ENCODE data around the gene RALGAPA1. TPM values are rescaled to one million over a fixed set of nuclear protein-coding genes. Genes with fewer than 3 reads are reported as not detected.

Gene RALGAPA1
- polyA plus RNA-seq, 1 of the 3 experiments (the other 2 are of a cell fraction): 3.6 TPM

DNA sequence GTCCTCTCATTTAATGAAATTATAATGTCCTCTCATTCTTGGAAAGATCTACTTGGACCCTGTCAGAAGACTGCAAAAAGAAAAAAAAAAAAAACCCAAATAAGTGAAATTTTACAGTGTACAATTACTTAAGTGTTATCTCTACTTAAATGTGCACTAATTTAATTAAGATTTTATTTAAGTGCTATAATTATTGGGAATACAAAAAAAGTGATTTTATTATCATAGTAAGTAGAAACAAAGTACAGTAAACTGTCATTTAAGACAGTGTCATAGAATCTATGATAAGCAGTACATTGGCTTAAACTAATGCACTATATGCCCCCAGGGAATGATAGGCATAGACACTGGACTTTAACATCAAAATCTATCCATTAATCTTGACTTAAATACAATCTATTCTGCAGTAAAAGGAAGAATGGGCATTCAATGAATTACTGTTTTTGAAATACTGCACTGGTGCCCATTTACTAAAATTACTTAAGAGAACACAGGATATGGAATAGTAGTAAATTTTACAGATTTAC lies 251.8 kb downstream of the RALGAPA1 start (continued):
- TF ChIP-seq FOXJ3 (CRISPR knock-in tag; IDR thresholded peaks at IDR 0.05) (peak; percentile 81), RAD21 (IDR thresholded peaks at IDR 0.05; ENCODE audit: low read length) (0 out of 2 replicates have a peak, but pooled peaks have one; percentile 25)
- TF ChIP-seq, protein P1, sequence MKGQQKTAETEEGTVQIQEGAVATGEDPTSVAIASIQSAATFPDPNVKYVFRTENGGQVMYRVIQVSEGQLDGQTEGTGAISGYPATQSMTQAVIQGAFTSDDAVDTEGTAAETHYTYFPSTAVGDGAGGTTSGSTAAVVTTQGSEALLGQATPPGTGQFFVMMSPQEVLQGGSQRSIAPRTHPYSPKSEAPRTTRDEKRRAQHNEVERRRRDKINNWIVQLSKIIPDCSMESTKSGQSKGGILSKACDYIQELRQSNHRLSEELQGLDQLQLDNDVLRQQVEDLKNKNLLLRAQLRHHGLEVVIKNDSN (IDR thresholded peaks at IDR 0.05; ENCODE audit: borderline replicate concordance, low read depth): no peak
- TF ChIP-seq, protein P2, sequence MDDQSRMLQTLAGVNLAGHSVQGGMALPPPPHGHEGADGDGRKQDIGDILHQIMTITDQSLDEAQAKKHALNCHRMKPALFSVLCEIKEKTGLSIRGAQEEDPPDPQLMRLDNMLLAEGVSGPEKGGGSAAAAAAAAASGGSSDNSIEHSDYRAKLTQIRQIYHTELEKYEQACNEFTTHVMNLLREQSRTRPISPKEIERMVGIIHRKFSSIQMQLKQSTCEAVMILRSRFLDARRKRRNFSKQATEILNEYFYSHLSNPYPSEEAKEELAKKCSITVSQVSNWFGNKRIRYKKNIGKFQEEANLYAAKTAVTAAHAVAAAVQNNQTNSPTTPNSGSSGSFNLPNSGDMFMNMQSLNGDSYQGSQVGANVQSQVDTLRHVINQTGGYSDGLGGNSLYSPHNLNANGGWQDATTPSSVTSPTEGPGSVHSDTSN (IDR thresholded peaks at IDR 0.05): no peak
- TF ChIP-seq, protein P3, sequence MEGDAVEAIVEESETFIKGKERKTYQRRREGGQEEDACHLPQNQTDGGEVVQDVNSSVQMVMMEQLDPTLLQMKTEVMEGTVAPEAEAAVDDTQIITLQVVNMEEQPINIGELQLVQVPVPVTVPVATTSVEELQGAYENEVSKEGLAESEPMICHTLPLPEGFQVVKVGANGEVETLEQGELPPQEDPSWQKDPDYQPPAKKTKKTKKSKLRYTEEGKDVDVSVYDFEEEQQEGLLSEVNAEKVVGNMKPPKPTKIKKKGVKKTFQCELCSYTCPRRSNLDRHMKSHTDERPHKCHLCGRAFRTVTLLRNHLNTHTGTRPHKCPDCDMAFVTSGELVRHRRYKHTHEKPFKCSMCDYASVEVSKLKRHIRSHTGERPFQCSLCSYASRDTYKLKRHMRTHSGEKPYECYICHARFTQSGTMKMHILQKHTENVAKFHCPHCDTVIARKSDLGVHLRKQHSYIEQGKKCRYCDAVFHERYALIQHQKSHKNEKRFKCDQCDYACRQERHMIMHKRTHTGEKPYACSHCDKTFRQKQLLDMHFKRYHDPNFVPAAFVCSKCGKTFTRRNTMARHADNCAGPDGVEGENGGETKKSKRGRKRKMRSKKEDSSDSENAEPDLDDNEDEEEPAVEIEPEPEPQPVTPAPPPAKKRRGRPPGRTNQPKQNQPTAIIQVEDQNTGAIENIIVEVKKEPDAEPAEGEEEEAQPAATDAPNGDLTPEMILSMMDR (IDR thresholded peaks at IDR 0.05): no peak

DNA sequence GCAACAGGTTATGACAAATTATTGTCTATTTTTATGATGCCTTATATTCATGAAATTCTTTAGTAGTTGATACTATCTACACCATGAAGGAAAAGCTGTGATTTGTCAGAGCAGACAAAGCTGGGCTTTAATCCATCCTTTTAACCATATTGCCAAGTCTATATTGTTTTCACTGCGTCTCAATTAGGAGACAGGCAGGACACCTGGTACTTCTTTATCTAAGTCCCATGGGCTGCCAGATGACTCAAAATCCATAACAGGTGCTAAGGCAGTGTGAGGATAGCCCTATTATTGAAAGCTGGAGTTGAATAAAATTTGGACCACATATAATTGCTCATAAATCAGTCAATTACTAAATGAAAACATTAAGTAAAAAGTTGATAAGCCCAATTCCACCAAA lies 252.5 kb downstream of the RALGAPA1 start:
- no peaks in the 10 kb centered on the region for H3K79me2 ChIP-seq (ENCODE audit: insufficient read depth)
- H3K36me3 ChIP-seq (replicated peaks in 1 of 2; ENCODE audit: control insufficient read depth in 1 of 2, insufficient read depth in 2 of 2, low read length in 1 of 2): no peaks in the 10 kb centered on the region
- H3K9me3 ChIP-seq: no peaks in the 10 kb centered on the region
- no peak overlapping the region for H3K4me2 ChIP-seq
- H3F3A ChIP-seq (replicated peaks; ENCODE audit: insufficient read depth): peaks cover 6% of the 10 kb centered on the region
- no peak overlapping the region for H2AFZ ChIP-seq (ENCODE audit: low read depth)
- no peak overlapping the region for H3K9ac ChIP-seq
- CTCF ChIA-PET: interaction anchor here (0.5 to 1.5 kb wide), 7 partner anchors 8 to 140 kb away, joined by 3 to 6 read pairs (median 3); partner anchors contain the start of gene INSM2
- POLR2A ChIA-PET: interaction anchor here (0.6 to 2.2 kb wide), 6 partner anchors 13 to 681 kb away, joined by 3 to 37 read pairs (median 4); partner anchors contain the start of genes BAZ1A and INSM2
- H3K4me1 ChIP-seq (ENCODE audit: control insufficient read depth in 1 of 2, insufficient read depth in 2 of 2, low read depth in 1 of 2, low read length in 1 of 2): peaks cover 0 to 28% of the 10 kb centered on the region in 2 experiments; a peak in 3 of 4 replicates
- 0 out of 2 replicates have a peak, but pooled peaks have one; percentile 27 for TF ChIP-seq TEAD4 (IDR thresholded peaks at IDR 0.05; ENCODE audit: borderline replicate concordance, insufficient read depth)
- no peak for TF ChIP-seq SIN3A (IDR thresholded peaks at IDR 0.05; ENCODE audit: borderline replicate concordance, low read depth, low read length)
- no peak for TF ChIP-seq GABPA (IDR thresholded peaks at IDR 0.05; ENCODE audit: low read depth)
- no peak for TF ChIP-seq YY1 (IDR thresholded peaks at IDR 0.05; ENCODE audit: low read depth)
- no peak for TF ChIP-seq JUND (IDR thresholded peaks at IDR 0.05)
- no peak for TF ChIP-seq SMC3 (IDR thresholded peaks at IDR 0.05; ENCODE audit: low read depth, low read length)
- peak; percentile 94 for TF ChIP-seq RCOR1 (IDR thresholded peaks at IDR 0.05; ENCODE audit: low read length)
- peak; percentile 75 for TF ChIP-seq TCF12 (IDR thresholded peaks at IDR 0.05)
- TF ChIP-seq EP300 (IDR thresholded peaks at IDR 0.05; ENCODE audit: borderline replicate concordance in 1 of 2, low read depth in 1 of 2, low read length in 1 of 2): peak; percentile 14 to 99; a peak in 3 of 4 replicates
- TF ChIP-seq, protein P3 (IDR thresholded peaks at IDR 0.05): no peak
- TF ChIP-seq FOXJ3 (CRISPR knock-in tag; IDR thresholded peaks at IDR 0.05): peak; percentile 93
- no peak for TF ChIP-seq FOXM1 (IDR thresholded peaks at IDR 0.05; ENCODE audit: low read depth)
- peak; percentile 60 for TF ChIP-seq POLR2AphosphoS5 (IDR thresholded peaks at IDR 0.05; ENCODE audit: low read depth, low read length)
- TF ChIP-seq CHD2 (IDR thresholded peaks at IDR 0.05; ENCODE audit: low read length, partially characterized antibody): peak; percentile 82
- no peak for TF ChIP-seq NRF1 (IDR thresholded peaks at IDR 0.05; ENCODE audit: low read depth, low read length)
- TF ChIP-seq GATA2 (CRISPR knock-in tag; IDR thresholded peaks at IDR 0.05): peak; percentile 96
- no peak for TF ChIP-seq ELF1 (IDR thresholded peaks at IDR 0.05)
- no peaks in the 10 kb centered on the region for H3K27me3 ChIP-seq (ENCODE audit: insufficient read depth)
- peak overlapping the region in 1 of 2 experiments; percentile 98; a peak in 2 of 4 replicates for H3K27ac ChIP-seq (ENCODE audit: low read depth in 2 of 2, low read length in 1 of 2)
- no peaks in the 10 kb centered on the region for H4K20me1 ChIP-seq (ENCODE audit: insufficient read depth)
- 32% methylated on average over 1 of the region's 1 CpG for WGBS (ENCODE audit: low lambda C conversion rate)
- DNase-seq: peak; percentile 71
- H3K9me2 ChIP-seq: no peaks in the 10 kb centered on the region
- H3K4me3 ChIP-seq (ENCODE audit: low read depth in 2 of 2, low read length in 1 of 2): no peak overlapping the region
